Body of pancreas (tissue), 4 donors: ENCODE measurements around the gene EXOC3L2. TPM values are rescaled to one million over a fixed set of nuclear protein-coding genes. Genes with fewer than 3 reads are reported as not detected.

Experiments used
- ATAC-seq: fragments of 150-250 bp; one replicate; pipeline ENCODE4 v1.9.1; 2016
- DNase-seq, 4 donors: peaks; one replicate each; pipeline ENCODE4 v3.0.0-alpha.2; 2019
- H3K27ac ChIP-seq, 4 donors: fragments of 200-600 bp; sonication (generic); 1 replicate in 3 of 4; 2 replicates in 1 of 4; pipeline versions ENCODE4 v1.5.1 to v1.6.1; 2016 to 2019; ENCODE audit warnings: mild to moderate bottlenecking in 1 of 4, mixed read lengths in 1 of 4, moderate library complexity in 1 of 4
- H3K27me3 ChIP-seq, 2 donors: fragments of 200-600 bp; sonication (generic); one replicate each; pipeline ENCODE4 v1.6.0; 2016; ENCODE audit warnings: mild to moderate bottlenecking in 1 of 2
- H3K36me3 ChIP-seq, 2 donors: fragments of 200-600 bp; sonication (generic); replicated peaks in 1 of 2; 2 replicates each; pipeline ENCODE4 v1.5.1; 2016; ENCODE audit warnings: low read depth in 2 of 2; ENCODE audit not compliant: insufficient read depth in 1 of 2
- H3K4me1 ChIP-seq: fragments of 200-600 bp; sonication (generic); one replicate; pipeline ENCODE4 v1.6.0; 2016
- H3K4me3 ChIP-seq, 2 donors: fragments of 200-600 bp; sonication (generic); 1 replicate in 1 of 2; 2 replicates in 1 of 2; pipeline ENCODE4 v1.5.1; 2016 to 2019
- H3K9me3 ChIP-seq, 3 donors: fragments of 200-600 bp; sonication (generic); 1 replicate in 2 of 3; 2 replicates in 1 of 3; pipeline ENCODE4 v1.5.1; 2016
- CTCF ChIP-seq, 7 experiments: fragments of 450-650 bp in 4 of 7; fragments of 200-600 bp in 3 of 7; sonication (generic) in 3 of 7; IDR thresholded peaks; one replicate each; pipeline ENCODE4 v1.5.1; 2016 to 2019; ENCODE audit warnings: antibody characterized with exemption in 7 of 7
- POLR2A ChIP-seq, 3 donors: fragments of 450-650 bp; IDR thresholded peaks; one replicate each; pipeline ENCODE4 v1.6.1; 2016; ENCODE audit warnings: antibody characterized with exemption in 3 of 3, mild to moderate bottlenecking in 2 of 3
- WGBS, 2 donors: methylation state at CpG; one replicate each; pipeline ENCODE4 v1.1.5; 2017; 5-methylcytosine and 5-hydroxymethylcytosine counted together
- intact Hi-C: fragments of 100-400 bp; cut with DNase I; formaldehyde crosslinking; loops from one replicate; pipeline ENCODE4 v1.15.1; 2023
- total RNA-seq, 2 donors: library from RNA; depleted of rRNA; stranded (reverse); fragments of >200 nt; gene quantifications; one replicate each; pipeline ENCODE4 v1.1.0, GENCODE V29; 2016

The EXOC3L2 gene
- total RNA-seq, 2 donors from 2014 or later = 4.2 to 6.9 TPM

GRCh38 chr19:45184115-45184514 is 61.1 kb downstream of the EXOC3L2 start:
- Histone ChIP-seq H3K27me3 (no peaks in the 10 kb centered on the region), H3K4me3 (no peak overlapping the region), H3K36me3 (no peaks in the 10 kb centered on the region), H3K9me3 (no peaks in the 10 kb centered on the region), H3K4me1 (peaks cover 24% of the 10 kb centered on the region), H3K27ac (no peak overlapping the region)
- ATAC-seq (no peak), DNase-seq (no peak)
- TF ChIP-seq CTCF (IDR thresholded peaks at IDR 0.05) (no peak), POLR2A (IDR thresholded peaks at IDR 0.05) (no peak)
- intact Hi-C loops = no loop called here
- 91 to 92% methylated on average over 5 of the region's 5 CpGs for WGBS, 2 donors

- Histone ChIP-seq H3K27ac (no peak overlapping the region), H3K4me1 (peaks cover 24% of the 10 kb centered on the region), H3K4me3 (no peak overlapping the region), H3K27me3 (no peaks in the 10 kb centered on the region), H3K36me3 (no peaks in the 10 kb centered on the region), H3K9me3 (no peaks in the 10 kb centered on the region)
- WGBS, 2 donors = 88 to 89% methylated on average over 4 of the region's 4 CpGs
- intact Hi-C loops = no loop called here
- DNase-seq = no peak
- ATAC-seq = no peak
- TF ChIP-seq CTCF (IDR thresholded peaks at IDR 0.05) = no peak
- no peak for TF ChIP-seq POLR2A (IDR thresholded peaks at IDR 0.05)
These were observed 62.4 kb downstream of the EXOC3L2 start for GRCh38 chr19:45182758-45183157.

GRCh38 chr19:45180936-45181335 is 64.3 kb downstream of the EXOC3L2 start:
- no peak for ATAC-seq

GRCh38 chr19:45179892-45180370 is 65.3 kb downstream of the EXOC3L2 start:
- Histone ChIP-seq H3K36me3 (no peaks in the 10 kb centered on the region), H3K4me3 (peak overlapping the region; percentile 51 to 97), H3K9me3 (no peaks in the 10 kb centered on the region), H3K4me1 (peaks cover 32% of the 10 kb centered on the region), H3K27ac (peak overlapping the region; percentile 66 to 93 (median 82)), H3K27me3 (no peaks in the 10 kb centered on the region)
- no peak for TF ChIP-seq CTCF (IDR thresholded peaks at IDR 0.05)
- TF ChIP-seq POLR2A (IDR thresholded peaks at IDR 0.05) = no peak
- DNase-seq (peak in 1 of 4 donors; percentile 26), ATAC-seq (no peak)
- 43 to 57% methylated on average over 6 to 9 of the region's 9 CpGs for WGBS, 2 donors
- intact Hi-C loops = no loop called here

More at GRCh38 chr19:45180936-45181335, 64.3 kb downstream of the EXOC3L2 start:
- H3K27ac ChIP-seq = no peak overlapping the region
- no peak overlapping the region for H3K4me3 ChIP-seq
- no peaks in the 10 kb centered on the region for H3K27me3 ChIP-seq
- 76 to 85% methylated on average over 7 of the region's 7 CpGs for WGBS, 2 donors
- H3K4me1 ChIP-seq = peaks cover 32% of the 10 kb centered on the region
- no peak for DNase-seq
- no peaks in the 10 kb centered on the region for H3K9me3 ChIP-seq
- TF ChIP-seq CTCF (IDR thresholded peaks at IDR 0.05) = no peak
- no peak for TF ChIP-seq POLR2A (IDR thresholded peaks at IDR 0.05)
- H3K36me3 ChIP-seq = no peaks in the 10 kb centered on the region
- intact Hi-C loops = no loop called here
